Measurements from ENCODE around the gene ITGA11. TPM values are rescaled to one million over a fixed set of nuclear protein-coding genes. Genes with fewer than 3 reads are reported as not detected.

Gene ITGA11
- total and polyA plus RNA-seq, 2 donors (not counting 1 experiment from before 2014, with no cell fraction given), result not detected

DNA sequence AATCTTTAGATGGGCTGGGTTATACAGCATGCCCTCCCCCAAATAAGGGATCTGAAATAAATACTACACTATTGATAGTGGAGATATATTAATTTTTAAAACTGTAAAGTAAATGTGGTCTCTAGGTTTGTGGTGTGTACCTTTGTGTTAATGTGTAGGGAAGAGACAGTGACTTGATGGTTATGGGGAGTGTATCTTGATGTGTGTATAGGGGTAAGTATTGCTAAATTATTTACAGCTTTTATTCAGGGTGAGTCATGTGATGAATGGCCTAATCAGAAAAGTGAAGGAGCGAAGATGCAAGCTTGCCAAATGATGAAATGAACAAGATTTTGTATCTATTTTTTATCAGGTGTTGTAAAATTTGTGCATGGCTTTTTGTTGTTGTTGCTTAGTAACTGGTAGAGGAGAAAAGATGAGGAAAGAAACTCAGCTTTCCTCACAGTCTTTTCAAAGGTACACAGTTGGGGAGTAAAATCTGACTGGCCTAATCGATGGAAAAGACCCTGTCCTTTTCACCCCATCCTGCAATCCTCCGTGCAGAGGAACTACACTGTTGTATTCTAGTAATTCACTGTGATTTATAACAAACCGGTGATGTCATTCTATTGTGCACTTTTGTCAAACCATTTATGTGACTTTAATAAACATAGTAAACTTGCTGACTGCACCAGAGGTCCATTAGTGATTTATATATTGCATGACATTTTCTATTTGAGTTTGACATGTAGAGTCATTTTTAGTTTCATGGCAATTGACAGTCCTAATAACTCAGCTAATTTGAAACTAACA lies 136.8 kb downstream of the ITGA11 start:
- no peaks in the 10 kb centered on the region for H3K27me3 Mint-ChIP-seq
- Histone ChIP-seq H4K20me1 (ENCODE audit: control insufficient read depth, insufficient read depth, low read length, poor library complexity, severe bottlenecking) (peaks cover 22% of the 10 kb centered on the region), H2AFZ (ENCODE audit: insufficient read depth, low read depth, low read length, poor library complexity, severe bottlenecking) (no peak overlapping the region), H3K27me3 (replicated peaks in 1 of 4; ENCODE audit: control extremely low read depth in 1 of 4, control insufficient read depth in 3 of 4, insufficient read depth in 4 of 4, low read length in 3 of 4) (no peaks in the 10 kb centered on the region), H3K9me3 (ENCODE audit: control extremely low read depth in 1 of 3, control insufficient read depth in 2 of 3, insufficient read depth in 1 of 3, low read length in 2 of 3) (no peaks in the 10 kb centered on the region), H3K27ac (ENCODE audit: low read length in 2 of 2) (no peak overlapping the region), H3K9ac (ENCODE audit: low read length) (no peak overlapping the region), H3K4me2 (replicated peaks; ENCODE audit: low read depth, low read length, poor library complexity, severe bottlenecking) (no peak overlapping the region), H3K4me3 (ENCODE audit: control extremely low read depth in 1 of 5, extremely low read depth in 1 of 5, insufficient read depth in 1 of 5, low read depth in 2 of 5, low read length in 4 of 5) (no peak overlapping the region), H3K79me2 (ENCODE audit: control insufficient read depth, insufficient read depth, low read length) (peaks cover 29% of the 10 kb centered on the region), H3K4me1 (ENCODE audit: control insufficient read depth in 2 of 2, insufficient read depth in 2 of 2, low read length in 2 of 2) (peaks cover 4 to 14% of the 10 kb centered on the region in 2 donors), H3K36me3 (replicated peaks in 1 of 2; ENCODE audit: control extremely low read depth in 1 of 2, control insufficient read depth in 1 of 2, extremely low read depth in 1 of 2, insufficient read depth in 2 of 2, low read length in 1 of 2) (peaks cover 8 to 15% of the 10 kb centered on the region in 2 experiments)
- TF ChIP-seq EZH2 (IDR thresholded peaks at IDR 0.05; ENCODE audit: borderline replicate concordance, insufficient read depth, low read depth, low read length, poor library complexity, severe bottlenecking), result no peak
- TF ChIP-seq, protein P1, sequence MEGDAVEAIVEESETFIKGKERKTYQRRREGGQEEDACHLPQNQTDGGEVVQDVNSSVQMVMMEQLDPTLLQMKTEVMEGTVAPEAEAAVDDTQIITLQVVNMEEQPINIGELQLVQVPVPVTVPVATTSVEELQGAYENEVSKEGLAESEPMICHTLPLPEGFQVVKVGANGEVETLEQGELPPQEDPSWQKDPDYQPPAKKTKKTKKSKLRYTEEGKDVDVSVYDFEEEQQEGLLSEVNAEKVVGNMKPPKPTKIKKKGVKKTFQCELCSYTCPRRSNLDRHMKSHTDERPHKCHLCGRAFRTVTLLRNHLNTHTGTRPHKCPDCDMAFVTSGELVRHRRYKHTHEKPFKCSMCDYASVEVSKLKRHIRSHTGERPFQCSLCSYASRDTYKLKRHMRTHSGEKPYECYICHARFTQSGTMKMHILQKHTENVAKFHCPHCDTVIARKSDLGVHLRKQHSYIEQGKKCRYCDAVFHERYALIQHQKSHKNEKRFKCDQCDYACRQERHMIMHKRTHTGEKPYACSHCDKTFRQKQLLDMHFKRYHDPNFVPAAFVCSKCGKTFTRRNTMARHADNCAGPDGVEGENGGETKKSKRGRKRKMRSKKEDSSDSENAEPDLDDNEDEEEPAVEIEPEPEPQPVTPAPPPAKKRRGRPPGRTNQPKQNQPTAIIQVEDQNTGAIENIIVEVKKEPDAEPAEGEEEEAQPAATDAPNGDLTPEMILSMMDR (IDR thresholded peaks at IDR 0.05), result no peak
- no peaks in the 10 kb centered on the region for H3K9me3 Mint-ChIP-seq (ENCODE audit: insufficient read depth)
- no peak for ATAC-seq (ENCODE audit: low read depth)
- intact Hi-C loops (cut with micrococcal nuclease), result no loop called here
- ChIA-PET POLR2A (no interaction called here), CTCF (interaction anchor here (1.2 to 1.6 kb wide), 2 partner anchors 11 to 12 kb away, joined by 3 to 5 read pairs; no protein-coding TSS in a partner anchor)
- H3K27ac Mint-ChIP-seq, result no peak overlapping the region
- H3K4me3 Mint-ChIP-seq, result no peak overlapping the region
- peaks cover 19% of the 10 kb centered on the region for H3K4me1 Mint-ChIP-seq
- no peak for DNase-seq
- WGBS (ENCODE audit: insufficient coverage), result 100% methylated on average over 1 of the region's 4 CpGs

DNA sequence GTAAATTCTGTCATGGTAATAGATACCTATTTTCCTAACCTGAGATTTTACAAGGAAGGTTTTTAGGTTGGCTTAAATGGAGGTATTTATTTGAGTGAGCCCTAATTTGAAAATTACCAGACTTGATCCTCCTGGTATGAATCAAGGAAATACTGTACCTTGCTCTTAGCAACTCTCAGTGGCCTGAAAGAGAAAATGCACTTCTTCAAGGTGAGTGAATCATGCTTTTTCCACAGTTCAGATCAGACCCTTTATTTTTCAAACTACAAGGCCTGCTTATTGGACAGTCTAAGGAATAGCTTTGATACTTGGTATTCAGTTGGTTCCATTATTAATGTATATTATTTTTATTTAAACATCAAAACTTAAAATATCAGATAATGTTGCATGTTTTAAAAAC lies 139.0 kb downstream of the ITGA11 start:
- H3K9ac ChIP-seq (ENCODE audit: low read length), result no peak overlapping the region
- H3K9me3 ChIP-seq (ENCODE audit: control extremely low read depth in 1 of 3, control insufficient read depth in 2 of 3, insufficient read depth in 1 of 3, low read length in 2 of 3), result no peaks in the 10 kb centered on the region
- ATAC-seq (ENCODE audit: low read depth) (no peak), DNase-seq (no peak)
- ChIA-PET CTCF (no interaction called here), POLR2A (interaction anchor here (1.6 kb wide), 1 partner anchor 14 kb away, joined by 5 read pairs; no protein-coding TSS in a partner anchor)
- Mint-ChIP-seq H3K4me3 (no peak overlapping the region), H3K4me1 (peaks cover 17% of the 10 kb centered on the region), H3K27ac (no peak overlapping the region), H3K9me3 (ENCODE audit: insufficient read depth) (no peaks in the 10 kb centered on the region), H3K27me3 (no peaks in the 10 kb centered on the region)
- no peak overlapping the region for H3K27ac ChIP-seq (ENCODE audit: low read length in 2 of 2)
- no peak for TF ChIP-seq EZH2 (IDR thresholded peaks at IDR 0.05; ENCODE audit: borderline replicate concordance, insufficient read depth, low read depth, low read length, poor library complexity, severe bottlenecking)
- TF ChIP-seq, protein P1 (IDR thresholded peaks at IDR 0.05), result no peak
- no peak overlapping the region for H3K4me2 ChIP-seq (replicated peaks; ENCODE audit: low read depth, low read length, poor library complexity, severe bottlenecking)
- H3K4me1 ChIP-seq (ENCODE audit: control insufficient read depth in 2 of 2, insufficient read depth in 2 of 2, low read length in 2 of 2), result no peaks in the 10 kb centered on the region
- peaks cover 11 to 31% of the 10 kb centered on the region in 2 experiments for H3K36me3 ChIP-seq (replicated peaks in 1 of 2; ENCODE audit: control extremely low read depth in 1 of 2, control insufficient read depth in 1 of 2, extremely low read depth in 1 of 2, insufficient read depth in 2 of 2, low read length in 1 of 2)
- no peak overlapping the region for H3K4me3 ChIP-seq (ENCODE audit: control extremely low read depth in 1 of 5, extremely low read depth in 1 of 5, insufficient read depth in 1 of 5, low read depth in 2 of 5, low read length in 4 of 5)
- no peaks in the 10 kb centered on the region for H3K27me3 ChIP-seq (replicated peaks in 1 of 4; ENCODE audit: control extremely low read depth in 1 of 4, control insufficient read depth in 3 of 4, insufficient read depth in 4 of 4, low read length in 3 of 4)
- H3K79me2 ChIP-seq (ENCODE audit: control insufficient read depth, insufficient read depth, low read length), result peaks cover 51% of the 10 kb centered on the region
- intact Hi-C loops (cut with micrococcal nuclease), result no loop called here
- no peak overlapping the region for H2AFZ ChIP-seq (ENCODE audit: insufficient read depth, low read depth, low read length, poor library complexity, severe bottlenecking)
- H4K20me1 ChIP-seq (ENCODE audit: control insufficient read depth, insufficient read depth, low read length, poor library complexity, severe bottlenecking), result peaks cover 42% of the 10 kb centered on the region
